Measurements from ENCODE around the gene CALY.

CALY gene

GRCh38 chr10:133353202-133353959, 16.7 kb upstream of the CALY start:
- H3K9me3 ChIP-seq (ENCODE audit: insufficient read depth, low read length): no peaks in the 10 kb centered on the region
- H3K4me3 ChIP-seq (ENCODE audit: insufficient read depth, low read length, poor library complexity, severe bottlenecking): no peak overlapping the region
- H3K36me3 ChIP-seq (ENCODE audit: low read length): no peaks in the 10 kb centered on the region
- no peaks in the 10 kb centered on the region for H3F3A ChIP-seq (ENCODE audit: insufficient read depth)
- H3K27ac ChIP-seq (ENCODE audit: low read depth, low read length): no peak overlapping the region
- H2AFZ ChIP-seq (ENCODE audit: low read depth, low read length, severe bottlenecking): no peak overlapping the region
- no peaks in the 10 kb centered on the region for H4K20me1 ChIP-seq (ENCODE audit: low read depth, low read length)
- H3K79me2 ChIP-seq (ENCODE audit: insufficient read depth, low read length): no peaks in the 10 kb centered on the region
- no peak overlapping the region for H3K4me2 ChIP-seq (ENCODE audit: low read depth, low read length, poor library complexity, severe bottlenecking)
- no peak overlapping the region for H3K9ac ChIP-seq (ENCODE audit: low read length)
- TF ChIP-seq, protein P1, sequence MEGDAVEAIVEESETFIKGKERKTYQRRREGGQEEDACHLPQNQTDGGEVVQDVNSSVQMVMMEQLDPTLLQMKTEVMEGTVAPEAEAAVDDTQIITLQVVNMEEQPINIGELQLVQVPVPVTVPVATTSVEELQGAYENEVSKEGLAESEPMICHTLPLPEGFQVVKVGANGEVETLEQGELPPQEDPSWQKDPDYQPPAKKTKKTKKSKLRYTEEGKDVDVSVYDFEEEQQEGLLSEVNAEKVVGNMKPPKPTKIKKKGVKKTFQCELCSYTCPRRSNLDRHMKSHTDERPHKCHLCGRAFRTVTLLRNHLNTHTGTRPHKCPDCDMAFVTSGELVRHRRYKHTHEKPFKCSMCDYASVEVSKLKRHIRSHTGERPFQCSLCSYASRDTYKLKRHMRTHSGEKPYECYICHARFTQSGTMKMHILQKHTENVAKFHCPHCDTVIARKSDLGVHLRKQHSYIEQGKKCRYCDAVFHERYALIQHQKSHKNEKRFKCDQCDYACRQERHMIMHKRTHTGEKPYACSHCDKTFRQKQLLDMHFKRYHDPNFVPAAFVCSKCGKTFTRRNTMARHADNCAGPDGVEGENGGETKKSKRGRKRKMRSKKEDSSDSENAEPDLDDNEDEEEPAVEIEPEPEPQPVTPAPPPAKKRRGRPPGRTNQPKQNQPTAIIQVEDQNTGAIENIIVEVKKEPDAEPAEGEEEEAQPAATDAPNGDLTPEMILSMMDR (IDR thresholded peaks at IDR 0.05; ENCODE audit: insufficient read depth, low read length, poor library complexity, severe bottlenecking): no peak
- no peak for TF ChIP-seq EZH2phosphoT487 (conservative IDR thresholded peaks at IDR 0.05; ENCODE audit: low read length)
- H3K27me3 ChIP-seq (ENCODE audit: low read length): no peaks in the 10 kb centered on the region
- no peaks in the 10 kb centered on the region for H3K9me2 ChIP-seq (replicated peaks; ENCODE audit: insufficient read depth, low read length)

DNA sequence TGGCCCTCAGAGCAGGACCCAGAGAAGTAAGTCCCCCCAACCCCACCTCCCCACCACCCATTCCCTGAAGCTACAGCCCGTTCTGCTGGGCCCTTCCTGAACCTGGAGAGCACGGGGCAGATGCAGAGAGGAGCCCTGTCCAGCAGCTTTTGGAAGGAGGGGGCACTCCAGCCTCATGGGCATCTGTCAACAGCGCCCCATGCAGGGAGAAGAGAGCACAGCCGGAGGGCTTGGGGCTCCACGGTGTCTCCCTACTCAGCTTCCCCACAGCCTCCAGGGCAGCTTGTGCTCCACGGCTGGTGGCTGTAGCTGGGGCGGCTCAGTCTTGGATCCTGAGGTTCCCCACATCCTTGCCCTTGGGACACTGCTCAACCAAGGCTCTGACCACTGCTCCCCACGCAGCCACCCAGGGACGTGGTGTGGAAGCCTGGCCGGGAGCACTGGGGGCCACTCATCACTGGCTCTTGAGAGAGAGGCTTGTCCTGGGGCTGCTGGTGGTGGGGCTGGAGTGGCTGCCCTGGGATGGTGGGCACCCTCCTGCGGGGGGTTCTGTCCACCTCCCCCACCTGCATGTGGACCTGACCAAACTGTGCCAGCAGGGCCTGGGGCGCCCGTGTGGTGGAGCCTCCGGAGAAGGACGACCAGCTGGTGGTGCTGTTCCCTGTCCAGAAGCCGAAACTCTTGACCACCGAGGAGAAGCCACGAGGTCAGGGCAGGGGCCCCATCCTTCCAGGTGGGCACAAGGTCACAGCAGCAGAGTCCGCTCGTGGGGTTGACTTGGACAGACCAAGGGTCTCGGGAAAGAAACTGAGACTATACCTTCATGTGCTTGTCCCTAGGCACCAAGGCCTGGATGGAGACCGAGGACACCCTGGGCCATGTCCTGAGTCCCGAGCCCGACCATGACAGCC, 15.0 kb upstream of the CALY start:
- Histone ChIP-seq H3K9me3 (ENCODE audit: insufficient read depth, low read length) (no peaks in the 10 kb centered on the region), H3K4me2 (ENCODE audit: low read depth, low read length, poor library complexity, severe bottlenecking) (no peak overlapping the region), H3K27ac (ENCODE audit: low read depth, low read length) (no peak overlapping the region), H3K36me3 (ENCODE audit: low read length) (no peaks in the 10 kb centered on the region), H3K27me3 (ENCODE audit: low read length) (no peaks in the 10 kb centered on the region), H3F3A (ENCODE audit: insufficient read depth) (no peaks in the 10 kb centered on the region), H3K9ac (ENCODE audit: low read length) (no peak overlapping the region), H3K4me3 (ENCODE audit: insufficient read depth, low read length, poor library complexity, severe bottlenecking) (no peak overlapping the region), H3K79me2 (ENCODE audit: insufficient read depth, low read length) (no peaks in the 10 kb centered on the region), H2AFZ (ENCODE audit: low read depth, low read length, severe bottlenecking) (no peak overlapping the region), H4K20me1 (ENCODE audit: low read depth, low read length) (no peaks in the 10 kb centered on the region), H3K9me2 (replicated peaks; ENCODE audit: insufficient read depth, low read length) (no peaks in the 10 kb centered on the region)
- no peak for TF ChIP-seq EZH2phosphoT487 (conservative IDR thresholded peaks at IDR 0.05; ENCODE audit: low read length)
- TF ChIP-seq, protein P1 (IDR thresholded peaks at IDR 0.05; ENCODE audit: insufficient read depth, low read length, poor library complexity, severe bottlenecking): no peak

DNA sequence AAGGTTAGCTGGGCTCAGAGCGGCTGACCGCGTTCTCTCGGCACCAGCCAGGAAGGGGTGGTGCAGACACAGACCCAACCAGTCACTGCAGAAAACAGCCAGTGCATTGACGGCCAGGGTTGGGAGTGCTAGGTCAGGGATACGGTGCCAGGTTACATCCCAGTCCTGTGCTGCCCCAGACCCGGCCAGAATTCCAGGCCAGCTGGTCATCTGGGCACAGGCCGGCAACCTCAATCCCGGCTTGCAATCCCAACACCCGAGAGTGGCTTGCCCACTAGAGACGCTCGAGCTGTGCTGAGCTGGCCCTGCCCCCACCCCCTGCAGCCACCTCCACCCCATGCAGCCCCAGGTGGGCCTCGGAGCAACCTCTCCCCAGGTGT, 14.2 kb upstream of the CALY start:
- no peaks in the 10 kb centered on the region for H3K36me3 ChIP-seq (ENCODE audit: low read length)
- H3F3A ChIP-seq (ENCODE audit: insufficient read depth): no peaks in the 10 kb centered on the region
- H3K79me2 ChIP-seq (ENCODE audit: insufficient read depth, low read length): no peaks in the 10 kb centered on the region
- TF ChIP-seq EZH2phosphoT487 (conservative IDR thresholded peaks at IDR 0.05; ENCODE audit: low read length): no peak
- TF ChIP-seq, protein P1 (IDR thresholded peaks at IDR 0.05; ENCODE audit: insufficient read depth, low read length, poor library complexity, severe bottlenecking): no peak
- H2AFZ ChIP-seq (ENCODE audit: low read depth, low read length, severe bottlenecking): no peak overlapping the region
- no peaks in the 10 kb centered on the region for H4K20me1 ChIP-seq (ENCODE audit: low read depth, low read length)
- no peaks in the 10 kb centered on the region for H3K9me2 ChIP-seq (replicated peaks; ENCODE audit: insufficient read depth, low read length)
- no peak overlapping the region for H3K4me2 ChIP-seq (ENCODE audit: low read depth, low read length, poor library complexity, severe bottlenecking)
- H3K27me3 ChIP-seq (ENCODE audit: low read length): no peaks in the 10 kb centered on the region
- no peak overlapping the region for H3K4me3 ChIP-seq (ENCODE audit: insufficient read depth, low read length, poor library complexity, severe bottlenecking)
- no peak overlapping the region for H3K27ac ChIP-seq (ENCODE audit: low read depth, low read length)
- H3K9me3 ChIP-seq (ENCODE audit: insufficient read depth, low read length): no peaks in the 10 kb centered on the region
- no peak overlapping the region for H3K9ac ChIP-seq (ENCODE audit: low read length)
